ENCODE measurements around the gene DOCK2.

The DOCK2 gene

GRCh38 chr5:169836835-169837536 is 199.9 kb downstream of the DOCK2 start:
- Histone ChIP-seq H3K27ac (no peak overlapping the region), H3K4me3 (no peak overlapping the region)
- TF ChIP-seq, protein P1, sequence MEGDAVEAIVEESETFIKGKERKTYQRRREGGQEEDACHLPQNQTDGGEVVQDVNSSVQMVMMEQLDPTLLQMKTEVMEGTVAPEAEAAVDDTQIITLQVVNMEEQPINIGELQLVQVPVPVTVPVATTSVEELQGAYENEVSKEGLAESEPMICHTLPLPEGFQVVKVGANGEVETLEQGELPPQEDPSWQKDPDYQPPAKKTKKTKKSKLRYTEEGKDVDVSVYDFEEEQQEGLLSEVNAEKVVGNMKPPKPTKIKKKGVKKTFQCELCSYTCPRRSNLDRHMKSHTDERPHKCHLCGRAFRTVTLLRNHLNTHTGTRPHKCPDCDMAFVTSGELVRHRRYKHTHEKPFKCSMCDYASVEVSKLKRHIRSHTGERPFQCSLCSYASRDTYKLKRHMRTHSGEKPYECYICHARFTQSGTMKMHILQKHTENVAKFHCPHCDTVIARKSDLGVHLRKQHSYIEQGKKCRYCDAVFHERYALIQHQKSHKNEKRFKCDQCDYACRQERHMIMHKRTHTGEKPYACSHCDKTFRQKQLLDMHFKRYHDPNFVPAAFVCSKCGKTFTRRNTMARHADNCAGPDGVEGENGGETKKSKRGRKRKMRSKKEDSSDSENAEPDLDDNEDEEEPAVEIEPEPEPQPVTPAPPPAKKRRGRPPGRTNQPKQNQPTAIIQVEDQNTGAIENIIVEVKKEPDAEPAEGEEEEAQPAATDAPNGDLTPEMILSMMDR (IDR thresholded peaks at IDR 0.05) = no peak
- DNase-seq (ENCODE audit: low spot score) = no peak

- TF ChIP-seq, protein P1 (IDR thresholded peaks at IDR 0.05) = no peak
- H3K4me3 ChIP-seq = no peak overlapping the region
- no peak overlapping the region for H3K27ac ChIP-seq
- no peak for DNase-seq (ENCODE audit: low spot score)
Observed at GRCh38 chr5:169837686-169838085, 200.6 kb downstream of the DOCK2 start.

- Histone ChIP-seq H3K27ac (no peak overlapping the region), H3K4me3 (no peak overlapping the region)
- TF ChIP-seq, protein P1 (IDR thresholded peaks at IDR 0.05) = no peak
- DNase-seq (ENCODE audit: low spot score) = no peak
Observed at GRCh38 chr5:169838688-169839087, 201.6 kb downstream of the DOCK2 start.

- no peak overlapping the region for H3K4me3 ChIP-seq
- no peak overlapping the region for H3K27ac ChIP-seq
- DNase-seq (ENCODE audit: low spot score) = no peak
- TF ChIP-seq, protein P1 (IDR thresholded peaks at IDR 0.05) = no peak
Observed at GRCh38 chr5:169840405-169840804, 203.3 kb downstream of the DOCK2 start.

DNA sequence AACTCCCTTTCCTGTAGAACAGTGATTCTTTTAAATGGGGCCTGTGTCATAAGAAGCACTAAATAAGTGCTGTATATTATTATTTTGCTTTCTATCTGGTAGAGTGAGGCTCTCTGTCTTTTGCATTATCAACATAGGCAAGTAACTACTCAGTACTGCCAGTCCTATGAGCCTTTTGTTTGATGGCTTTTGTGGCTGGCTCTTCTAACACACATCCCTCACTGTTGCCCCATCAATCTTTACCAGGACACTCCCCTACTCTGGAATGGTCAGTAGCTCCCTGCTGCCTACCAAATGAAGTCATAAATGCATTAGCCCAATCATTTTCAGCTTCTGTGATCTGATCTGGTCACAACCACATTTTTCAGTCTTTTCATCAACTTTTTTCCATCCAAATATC is 205.6 kb downstream of the DOCK2 start:
- Histone ChIP-seq H3K27ac (no peak overlapping the region), H3K4me3 (no peak overlapping the region)
- TF ChIP-seq, protein P1 (IDR thresholded peaks at IDR 0.05) = no peak
- no peak for DNase-seq (ENCODE audit: low spot score)

DNA sequence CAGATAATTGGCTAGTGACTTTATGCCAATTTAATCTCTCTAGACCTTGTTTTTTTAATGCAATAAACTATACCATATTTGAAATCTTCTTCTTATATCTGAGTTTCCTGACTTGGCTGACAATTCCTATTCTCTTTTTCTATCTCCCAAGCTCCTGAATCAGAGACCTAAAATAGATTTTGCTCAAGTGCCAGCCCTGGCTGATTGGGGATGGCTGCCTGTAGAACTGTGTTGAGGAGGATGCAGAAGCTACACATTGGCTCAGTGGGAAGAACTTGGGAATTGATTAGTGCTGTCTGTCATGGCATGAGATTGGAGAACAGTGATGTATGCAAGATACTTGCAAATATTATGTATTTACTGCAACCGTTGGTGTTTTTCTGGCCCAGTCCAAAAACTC is 210.4 kb downstream of the DOCK2 start:
- Histone ChIP-seq H3K4me3 (no peak overlapping the region), H3K27ac (no peak overlapping the region)
- DNase-seq (ENCODE audit: low spot score) = no peak
- TF ChIP-seq, protein P1 (IDR thresholded peaks at IDR 0.05) = no peak

- no peak for DNase-seq (ENCODE audit: low spot score)
- TF ChIP-seq, protein P1 (IDR thresholded peaks at IDR 0.05) = no peak
- no peak overlapping the region for H3K27ac ChIP-seq
- no peak overlapping the region for H3K4me3 ChIP-seq
Observed at GRCh38 chr5:169848271-169848670, 211.2 kb downstream of the DOCK2 start.
